ENCODE results near the gene ARHGEF3.

DNA sequence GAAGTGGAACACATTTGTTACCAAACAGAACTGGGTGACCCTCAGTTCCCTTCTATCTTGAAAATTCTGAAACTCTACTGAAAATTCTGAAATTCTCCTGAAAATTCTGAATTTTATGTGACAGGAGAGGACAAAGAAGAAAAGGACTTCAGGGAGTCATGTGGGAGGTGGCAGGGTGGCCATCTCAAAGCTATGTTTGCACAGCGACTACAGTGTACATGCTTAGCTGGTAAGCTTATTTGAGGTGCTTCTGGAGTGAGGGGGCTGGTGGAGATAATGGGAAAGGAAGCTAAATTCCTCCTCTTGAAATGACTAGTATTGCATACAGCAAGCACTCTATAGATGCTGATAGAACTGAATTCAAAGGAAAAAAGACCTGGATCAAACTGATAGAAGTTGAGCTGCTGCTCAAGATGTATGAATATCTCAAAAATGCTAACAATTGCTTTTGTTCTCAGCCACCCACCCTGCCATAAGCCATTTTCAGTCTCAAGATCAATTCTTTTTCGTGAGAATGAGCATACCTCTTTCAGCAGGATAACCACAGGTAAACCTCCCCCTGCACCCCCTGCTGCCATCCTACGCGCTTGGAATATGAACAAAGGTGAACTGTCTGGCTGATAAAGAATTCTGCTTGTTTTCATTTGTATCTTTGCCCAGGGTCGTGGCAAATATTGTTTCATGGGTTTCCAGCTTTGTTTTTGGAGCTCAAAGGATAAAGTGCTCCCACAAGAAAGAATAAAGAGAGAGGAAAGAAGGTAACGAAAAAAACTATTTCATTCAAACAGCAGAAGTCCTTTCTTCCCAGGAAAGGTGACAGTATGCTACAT is 16.6 kb upstream of the ARHGEF3 start:
- TF ChIP-seq SUZ12 (IDR thresholded peaks at IDR 0.05; ENCODE audit: extremely low read depth, insufficient read depth, insufficient read length) (no peak), YY1 (IDR thresholded peaks at IDR 0.05; ENCODE audit: insufficient read depth, insufficient read length) (no peak), ZNF274 (IDR thresholded peaks at IDR 0.05; ENCODE audit: low read depth, low read length) (no peak)

Measured in NT2/D1 (cell line).